ENCODE measurements around the gene KIF19.
A peak's percentile ranks its signal among the peaks of the same experiment; 100 is the strongest.
"Not testable (repeated sequence)": the region's sequence is repeated elsewhere in the genome, so short reads cannot be mapped to it uniquely, and the experiment has no call there.

The KIF19 gene

DNA sequence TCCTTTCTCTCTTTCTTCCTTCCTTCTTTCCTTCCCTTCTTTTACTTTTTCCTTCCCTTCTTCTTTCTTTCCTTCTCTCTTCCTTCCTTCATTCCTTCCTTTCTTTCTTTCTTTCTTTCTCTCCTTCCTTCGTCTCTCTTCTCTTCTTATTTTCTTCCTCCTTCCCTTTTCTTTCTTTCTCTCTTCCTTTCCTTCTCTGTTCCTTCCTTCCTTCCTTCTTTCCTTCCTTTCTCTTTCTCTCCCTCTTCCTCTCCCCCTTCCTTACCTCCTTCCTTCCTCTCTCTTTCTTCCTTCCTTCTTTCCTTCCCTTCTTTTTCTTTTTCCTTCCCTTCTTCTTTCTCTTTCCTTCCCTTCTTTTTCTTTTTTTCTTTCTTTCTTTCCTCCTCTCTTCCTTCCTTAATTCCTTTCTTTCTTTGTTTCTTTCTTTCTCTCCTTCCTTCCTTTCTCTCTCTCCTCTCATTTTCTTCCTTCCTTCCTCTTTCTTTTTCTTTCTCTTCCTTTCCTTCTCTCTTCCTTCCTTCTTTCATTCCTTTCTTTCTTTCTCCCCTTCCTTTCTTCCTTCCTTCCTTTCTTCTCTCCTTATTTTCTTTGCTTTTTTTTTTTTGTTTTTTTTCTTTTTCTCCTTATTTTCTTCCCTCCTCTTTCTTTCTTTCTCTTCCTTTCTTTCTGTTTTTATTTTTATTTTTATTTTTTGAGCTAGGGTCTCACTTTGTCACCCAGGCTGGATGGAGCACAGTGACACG, 64.1 kb downstream of the KIF19 start:
- DNase-seq (ENCODE audit: low read depth), result no peak

GRCh38 chr17:74390680-74391653, 64.9 kb downstream of the KIF19 start:
- DNase-seq (ENCODE audit: low read depth), result peak; percentile 40

GRCh38 chr17:74391771-74392170, 65.7 kb downstream of the KIF19 start:
- DNase-seq (ENCODE audit: low read depth), result no peak

DNA sequence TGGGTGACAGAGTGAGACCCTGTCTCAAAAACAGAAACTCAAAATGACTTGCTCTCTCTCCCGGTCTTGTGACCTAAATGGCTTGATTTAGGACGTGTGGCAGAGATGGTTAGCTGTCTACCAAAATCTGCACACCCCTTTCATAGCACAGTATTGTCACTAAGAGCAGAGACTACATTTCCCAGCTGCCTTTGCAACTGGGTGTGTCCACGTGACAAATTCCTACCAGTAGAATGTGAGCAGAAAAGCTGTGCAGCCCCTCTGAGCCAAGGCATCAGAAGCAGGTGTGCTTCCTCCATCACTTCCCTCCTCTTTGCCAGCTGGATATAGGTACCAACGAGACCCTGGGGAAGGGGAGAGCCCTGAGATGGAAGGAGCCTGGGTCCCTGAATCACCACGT, 66.8 kb downstream of the KIF19 start:
- no peak for DNase-seq (ENCODE audit: low read depth)

GRCh38 chr17:74393346-74393942, 67.4 kb downstream of the KIF19 start:
- peak; percentile 54 for DNase-seq (ENCODE audit: low read depth)

DNA sequence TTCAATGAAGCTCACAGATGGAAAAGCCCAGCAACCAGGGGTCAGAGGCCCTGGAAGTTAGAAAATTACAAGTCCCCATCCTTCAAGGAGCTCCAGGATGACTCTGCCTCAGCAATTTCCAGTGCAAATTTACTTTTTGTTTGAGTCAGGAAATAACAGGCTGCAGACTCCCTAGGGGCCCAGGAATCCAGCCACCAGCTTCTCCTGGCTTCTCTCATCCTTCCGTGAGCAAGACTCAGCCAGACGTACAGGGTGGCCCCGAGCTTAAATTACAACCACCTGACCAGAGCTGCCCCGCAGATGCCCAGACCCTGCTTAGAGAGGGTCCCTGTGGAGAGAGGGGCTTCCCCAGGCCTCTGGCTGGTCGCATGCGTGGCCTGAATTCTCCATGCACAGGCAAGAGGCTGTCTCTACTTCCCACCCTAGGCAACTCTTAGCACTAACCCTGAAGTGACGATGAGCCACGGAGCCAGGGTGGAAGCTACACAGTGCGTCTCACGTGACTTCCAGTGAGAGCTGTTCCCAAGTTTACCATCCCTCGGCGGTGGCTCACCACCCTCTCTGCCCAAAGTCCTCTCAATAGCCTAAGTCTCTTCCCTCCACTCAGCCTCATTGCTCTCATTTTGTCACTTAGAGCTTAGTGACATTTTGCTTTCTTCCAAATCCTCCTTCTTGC, 68.4 kb downstream of the KIF19 start:
- DNase-seq (ENCODE audit: low read depth), result no peak

DNA sequence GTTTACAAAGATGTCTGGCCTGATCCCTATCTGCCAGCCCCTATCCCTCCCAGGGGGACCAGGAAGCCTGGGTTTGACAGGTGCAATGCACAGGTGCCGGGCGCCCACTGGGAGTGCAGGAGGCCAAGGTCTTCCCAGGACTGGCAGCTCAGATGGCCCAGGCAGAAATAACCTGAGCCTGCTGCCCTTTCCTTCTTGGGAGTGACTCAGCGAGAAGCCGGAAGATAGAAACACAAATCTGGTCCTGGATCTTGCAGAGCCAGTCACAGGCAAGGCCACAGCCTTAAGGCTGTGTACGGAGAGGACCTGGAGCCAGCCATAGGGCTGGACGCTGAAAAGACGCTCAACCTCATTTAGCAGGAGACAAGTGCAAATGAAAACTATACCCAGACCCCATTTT, 69.0 kb downstream of the KIF19 start:
- no peak for DNase-seq (ENCODE audit: low read depth)

GRCh38 chr17:74396567-74396966, 70.5 kb downstream of the KIF19 start:
- DNase-seq (ENCODE audit: low read depth), result no peak

GRCh38 chr17:74402048-74402447, 76.0 kb downstream of the KIF19 start:
- no peak for DNase-seq (ENCODE audit: low read depth)

DNA sequence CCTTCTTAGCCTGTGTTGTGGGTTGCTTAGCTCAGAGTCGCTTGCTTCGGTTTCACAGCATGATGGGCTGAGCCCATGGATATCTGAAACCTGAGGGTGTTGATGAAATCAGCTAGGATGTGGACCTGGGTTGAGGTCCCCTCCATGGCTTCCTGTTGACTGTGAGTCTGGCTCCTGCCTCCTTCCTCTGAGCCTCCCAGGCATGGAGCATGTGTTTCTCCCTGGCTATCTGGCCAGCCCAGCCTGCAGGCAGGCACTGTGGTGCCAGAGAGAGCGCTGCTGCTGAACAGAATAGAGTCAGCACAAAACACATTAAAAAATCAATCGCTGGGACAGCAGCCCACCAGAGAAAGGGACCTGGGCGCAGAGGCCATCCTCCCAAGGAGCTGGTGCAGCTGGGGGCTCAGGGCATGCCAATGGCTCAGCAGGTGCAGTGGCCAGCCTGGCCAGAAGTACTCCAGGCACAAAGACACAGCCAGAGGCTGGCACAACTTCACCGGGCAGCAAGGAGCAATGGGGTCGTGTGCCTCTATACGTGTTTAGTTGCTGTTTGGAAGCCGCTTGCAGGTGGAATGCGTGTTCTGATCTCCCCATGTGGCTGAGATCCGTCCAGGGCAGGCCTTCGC, 77.6 kb downstream of the KIF19 start:
- DNase-seq (ENCODE audit: low read depth), result no peak

GRCh38 chr17:74404218-74404617, 78.2 kb downstream of the KIF19 start:
- no peak for DNase-seq (ENCODE audit: low read depth)

GRCh38 chr17:74404789-74405188, 78.8 kb downstream of the KIF19 start:
- DNase-seq (ENCODE audit: low read depth), result no peak

GRCh38 chr17:74405311-74405710, 79.3 kb downstream of the KIF19 start:
- not testable (repeated sequence) for DNase-seq (ENCODE audit: low read depth)
